ENCODE results near the gene DPYD. TPM values are rescaled to one million over a fixed set of nuclear protein-coding genes. Genes with fewer than 3 reads are reported as not detected.

The DPYD gene
- total and polyA plus RNA-seq, 10 of the 15 experiments (the other 5 are each of a cell fraction or from before 2014, with no cell fraction given) = 5.7 to 23.8 (median 10.2) TPM

DNA sequence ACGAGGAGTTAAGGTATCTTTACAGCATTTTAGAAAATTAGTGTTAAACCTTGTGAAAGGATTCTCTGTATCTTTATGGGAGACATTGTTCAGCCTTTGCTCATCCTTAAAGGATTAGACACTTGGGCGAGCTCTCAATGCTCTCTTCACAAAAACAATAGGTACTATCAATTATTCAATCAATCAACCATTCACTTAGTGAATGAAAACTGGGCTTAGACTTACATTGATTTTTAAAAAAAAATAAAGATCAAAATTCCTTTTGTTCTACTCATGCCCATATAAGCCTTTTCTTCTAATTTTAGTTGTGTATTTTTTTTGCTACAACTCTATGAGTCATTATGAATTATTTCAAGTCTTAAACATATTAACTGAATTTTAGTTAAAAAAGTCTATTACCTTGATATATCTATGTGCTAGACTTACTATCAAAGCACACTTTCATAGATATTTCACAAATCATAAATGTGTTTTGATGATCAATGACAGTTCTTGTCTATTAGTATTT, 181.2 kb downstream of the DPYD start (continued):
- TF ChIP-seq NRF1 (conservative IDR thresholded peaks at IDR 0.05; ENCODE audit: low read depth, low read length) (no peak), TCF3 (IDR thresholded peaks at IDR 0.05; ENCODE audit: borderline replicate concordance, insufficient read depth, low read depth, low read length) (no peak), RBBP5 (conservative IDR thresholded peaks at IDR 0.05) (no peak), CHD4 (IDR thresholded peaks at IDR 0.05) (no peak), ZZZ3 (IDR thresholded peaks at IDR 0.05; ENCODE audit: control insufficient read depth, insufficient read length, low read depth) (no peak), TCF7 (IDR thresholded peaks at IDR 0.05; ENCODE audit: borderline replicate concordance) (no peak), ESRRA (IDR thresholded peaks at IDR 0.05; ENCODE audit: low read length) (no peak), IKZF1 (conservative IDR thresholded peaks at IDR 0.05) (no peak), ZSCAN29 (IDR thresholded peaks at IDR 0.05) (no peak)
- TF ChIP-seq, protein P1, sequence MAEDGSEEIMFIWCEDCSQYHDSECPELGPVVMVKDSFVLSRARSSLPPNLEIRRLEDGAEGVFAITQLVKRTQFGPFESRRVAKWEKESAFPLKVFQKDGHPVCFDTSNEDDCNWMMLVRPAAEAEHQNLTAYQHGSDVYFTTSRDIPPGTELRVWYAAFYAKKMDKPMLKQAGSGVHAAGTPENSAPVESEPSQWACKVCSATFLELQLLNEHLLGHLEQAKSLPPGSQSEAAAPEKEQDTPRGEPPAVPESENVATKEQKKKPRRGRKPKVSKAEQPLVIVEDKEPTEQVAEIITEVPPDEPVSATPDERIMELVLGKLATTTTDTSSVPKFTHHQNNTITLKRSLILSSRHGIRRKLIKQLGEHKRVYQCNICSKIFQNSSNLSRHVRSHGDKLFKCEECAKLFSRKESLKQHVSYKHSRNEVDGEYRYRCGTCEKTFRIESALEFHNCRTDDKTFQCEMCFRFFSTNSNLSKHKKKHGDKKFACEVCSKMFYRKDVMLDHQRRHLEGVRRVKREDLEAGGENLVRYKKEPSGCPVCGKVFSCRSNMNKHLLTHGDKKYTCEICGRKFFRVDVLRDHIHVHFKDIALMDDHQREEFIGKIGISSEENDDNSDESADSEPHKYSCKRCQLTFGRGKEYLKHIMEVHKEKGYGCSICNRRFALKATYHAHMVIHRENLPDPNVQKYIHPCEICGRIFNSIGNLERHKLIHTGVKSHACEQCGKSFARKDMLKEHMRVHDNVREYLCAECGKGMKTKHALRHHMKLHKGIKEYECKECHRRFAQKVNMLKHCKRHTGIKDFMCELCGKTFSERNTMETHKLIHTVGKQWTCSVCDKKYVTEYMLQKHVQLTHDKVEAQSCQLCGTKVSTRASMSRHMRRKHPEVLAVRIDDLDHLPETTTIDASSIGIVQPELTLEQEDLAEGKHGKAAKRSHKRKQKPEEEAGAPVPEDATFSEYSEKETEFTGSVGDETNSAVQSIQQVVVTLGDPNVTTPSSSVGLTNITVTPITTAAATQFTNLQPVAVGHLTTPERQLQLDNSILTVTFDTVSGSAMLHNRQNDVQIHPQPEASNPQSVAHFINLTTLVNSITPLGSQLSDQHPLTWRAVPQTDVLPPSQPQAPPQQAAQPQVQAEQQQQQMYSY (CRISPR knock-in tag; IDR thresholded peaks at IDR 0.05) = no peak

GRCh38 chr1:97738270-97738669, 182.6 kb downstream of the DPYD start:
- Histone ChIP-seq H3K27ac (ENCODE audit: control insufficient read depth, insufficient read depth) (no peak overlapping the region), H3K4me1 (ENCODE audit: control insufficient read depth, insufficient read depth, low read length) (no peaks in the 10 kb centered on the region), H3K4me3 (no peak overlapping the region), H3K4me2 (ENCODE audit: control insufficient read depth, insufficient read depth) (no peak overlapping the region), H3K27me3 (replicated peaks in 1 of 2; ENCODE audit: control insufficient read depth in 2 of 2, insufficient read depth in 2 of 2, low read length in 1 of 2) (no peaks in the 10 kb centered on the region), H3K9ac (ENCODE audit: control insufficient read depth, insufficient read depth, low read length) (no peak overlapping the region), H4K20me1 (ENCODE audit: control insufficient read depth, insufficient read depth) (no peaks in the 10 kb centered on the region), H2AFZ (ENCODE audit: control insufficient read depth, low read depth, low read length) (no peak overlapping the region), H3K9me3 (replicated peaks; ENCODE audit: control insufficient read depth, insufficient read depth, low read length) (no peaks in the 10 kb centered on the region), H3K36me3 (ENCODE audit: control insufficient read depth in 2 of 2, insufficient read depth in 2 of 2, low read length in 1 of 2) (no peaks in the 10 kb centered on the region), H3K79me2 (ENCODE audit: control insufficient read depth, insufficient read depth, low read length) (no peaks in the 10 kb centered on the region)
- RAD21 ChIA-PET (ENCODE audit: unreplicated experiment) = no interaction called here
- POLR2A ChIA-PET = no interaction called here
- intact Hi-C loops (cut with micrococcal nuclease; ENCODE audit: unreplicated experiment) = no loop called here
- WGBS (ENCODE audit: insufficient coverage, insufficient replicate concordance, low lambda C conversion rate, missing lambda C conversion rate) = 41% methylated on average over 3 of the region's 3 CpGs
- in situ Hi-C loops (cut with MboI) = no loop called here
- no TSS peak for BruUV-seq (replicated peaks)
- DNase-seq (ENCODE audit: low read depth, low spot score) (no peak), ATAC-seq (no peak), FAIRE-seq (no peak)
- SMC1A ChIA-PET (ENCODE audit: uncharacterized antibody, unreplicated experiment) = interaction anchor here (1.4 kb wide), 1 partner anchor 10 kb away, joined by 3 read pairs; no protein-coding TSS in a partner anchor
- CTCF ChIA-PET = interaction anchor here (0.7 kb wide), 1 partner anchor 10 kb away, joined by 3 read pairs; no protein-coding TSS in a partner anchor
- TF ChIP-seq NR2C2 (IDR thresholded peaks at IDR 0.05; ENCODE audit: borderline replicate concordance, control insufficient read depth, insufficient read length, low read depth) (no peak), ZZZ3 (IDR thresholded peaks at IDR 0.05; ENCODE audit: control insufficient read depth, insufficient read length, low read depth) (no peak), MLLT1 (IDR thresholded peaks at IDR 0.05) (no peak)

All from GM12878 (cell line).